HK-2 (cell line): ENCODE results near the gene NDUFS6.
"Not testable (repeated sequence)": the region's sequence is repeated elsewhere in the genome, so short reads cannot be mapped to it uniquely, and the experiment has no call there.

Source experiments
- DNase-seq: peaks from one replicate; pipeline ENCODE4 v3.0.0-alpha.2; 2018; ENCODE audit not compliant: unreplicated experiment

Gene NDUFS6

DNA sequence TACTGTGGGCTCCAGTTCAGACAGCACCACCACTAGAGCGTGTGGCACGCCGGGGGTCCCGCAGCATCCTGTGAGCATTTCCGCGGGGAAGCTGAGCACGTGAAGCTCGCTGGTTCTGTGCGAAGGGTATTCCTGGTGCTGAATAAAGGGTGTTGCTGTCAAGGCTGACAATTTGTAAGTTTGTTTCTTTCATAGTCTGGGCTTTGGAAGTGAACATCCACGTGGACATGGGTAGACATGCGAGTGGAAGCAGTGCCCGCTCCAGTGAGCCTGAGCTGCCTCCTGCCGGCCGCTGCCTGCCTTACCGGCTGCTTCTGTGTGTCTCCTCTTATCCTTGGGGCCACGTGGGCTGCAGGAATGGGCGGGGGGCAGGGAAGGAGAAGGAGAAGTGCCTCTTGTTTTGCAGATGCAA is 14.7 kb downstream of the NDUFS6 start:
- no peak for DNase-seq

DNA sequence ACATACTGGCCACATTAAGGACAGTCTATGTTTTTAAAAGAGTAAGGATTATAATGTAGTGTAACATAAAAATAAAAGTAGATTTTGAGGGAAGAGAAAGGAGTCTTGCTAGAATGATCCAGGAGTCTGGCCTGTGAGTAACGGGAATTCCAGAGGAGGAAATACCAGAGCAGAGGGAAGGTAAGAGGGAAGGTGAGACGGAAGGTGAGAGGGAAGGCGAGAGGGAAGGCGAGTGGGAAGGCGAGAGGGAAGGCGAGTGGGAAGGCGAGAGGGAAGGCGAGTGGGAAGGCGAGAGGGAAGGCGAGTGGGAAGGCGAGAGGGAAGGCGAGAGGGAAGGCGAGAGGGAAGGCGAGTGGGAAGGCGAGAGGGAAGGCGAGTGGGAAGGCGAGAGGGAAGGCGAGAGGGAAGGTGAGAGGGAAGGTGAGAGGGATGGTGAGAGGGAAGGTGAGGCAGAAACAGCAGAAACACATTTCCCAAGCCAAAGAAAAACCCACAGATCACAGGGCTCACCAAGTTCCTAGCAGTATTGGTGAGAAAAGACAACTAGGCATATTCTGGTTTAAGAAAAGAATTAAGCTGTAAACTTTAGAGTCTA is 15.4 kb downstream of the NDUFS6 start:
- not testable (repeated sequence) for DNase-seq

DNA sequence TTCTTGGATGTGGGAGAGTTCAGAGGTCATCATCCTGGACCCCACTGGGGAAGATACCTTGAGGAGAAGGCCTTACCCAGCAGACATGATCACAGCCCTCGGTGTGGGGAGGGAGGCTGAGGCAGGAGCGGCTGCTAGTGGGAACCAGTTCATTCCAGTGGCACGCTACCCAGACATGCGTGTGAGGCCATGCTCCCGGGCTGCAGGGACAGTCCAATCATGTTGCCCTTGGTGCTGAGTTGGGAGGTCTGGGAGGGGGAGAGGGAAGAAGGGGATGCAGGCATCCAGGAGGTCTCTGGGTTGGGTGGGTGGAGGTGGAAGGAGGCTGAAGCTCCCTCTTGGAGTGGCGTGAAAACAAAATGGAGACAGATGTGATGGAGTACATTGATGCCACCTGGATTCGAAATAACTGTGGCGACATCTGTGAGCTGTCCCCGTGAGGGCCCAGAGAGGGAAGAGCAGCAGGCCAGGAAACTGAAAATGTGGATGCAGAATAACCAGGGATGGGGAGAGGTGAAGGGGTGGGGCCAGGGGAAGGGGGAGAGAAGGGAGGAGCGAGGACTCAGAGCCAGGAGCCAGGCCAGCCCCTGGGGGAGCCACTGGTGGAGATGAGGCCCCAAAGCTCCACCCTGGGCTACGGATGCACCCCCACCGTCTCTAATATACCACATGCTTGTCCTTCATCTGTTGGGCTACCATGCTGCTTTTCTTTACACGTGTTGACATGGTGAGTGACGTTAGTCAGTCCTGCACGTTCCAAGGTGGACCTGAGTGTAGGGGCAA is 16.2 kb downstream of the NDUFS6 start:
- no peak for DNase-seq

DNA sequence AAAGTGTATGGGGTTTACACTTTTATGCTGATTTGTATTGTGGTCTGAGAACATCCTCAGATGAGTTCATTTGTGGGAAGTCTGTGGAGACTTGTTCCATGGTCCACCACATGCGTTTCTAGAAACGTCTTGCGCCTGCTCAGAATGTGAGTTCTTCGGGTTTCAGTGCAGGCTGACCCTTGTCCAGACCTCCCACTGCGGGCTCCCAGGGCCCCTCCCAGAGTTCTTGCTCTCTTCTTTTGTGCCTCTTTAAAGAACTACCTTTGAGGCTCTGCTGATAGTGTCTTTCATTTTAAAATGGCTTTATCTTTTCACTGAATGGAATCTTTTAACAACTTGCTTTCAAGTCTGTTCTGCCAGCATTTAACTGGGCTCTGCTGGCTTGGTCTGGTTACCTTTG is 17.6 kb downstream of the NDUFS6 start:
- no peak for DNase-seq

DNA sequence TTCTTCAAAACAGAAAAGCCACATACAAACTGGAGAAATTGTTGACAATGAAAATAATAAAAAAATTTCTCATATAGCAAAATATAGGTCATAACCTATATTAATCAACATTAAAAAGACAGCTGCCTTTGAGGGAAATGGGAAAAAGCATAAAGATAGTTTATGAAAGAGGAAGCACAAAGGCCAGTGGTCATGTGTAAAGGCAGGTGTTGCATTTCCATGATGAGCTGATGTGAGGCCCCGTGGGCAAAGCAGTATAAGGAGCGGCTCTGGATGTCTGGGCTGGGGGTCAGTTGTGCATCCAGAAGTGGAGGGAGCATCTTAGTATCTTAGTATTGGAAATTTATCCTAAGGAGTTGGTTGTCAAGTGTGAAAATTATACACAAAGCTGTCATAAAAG is 18.3 kb downstream of the NDUFS6 start:
- DNase-seq: no peak

DNA sequence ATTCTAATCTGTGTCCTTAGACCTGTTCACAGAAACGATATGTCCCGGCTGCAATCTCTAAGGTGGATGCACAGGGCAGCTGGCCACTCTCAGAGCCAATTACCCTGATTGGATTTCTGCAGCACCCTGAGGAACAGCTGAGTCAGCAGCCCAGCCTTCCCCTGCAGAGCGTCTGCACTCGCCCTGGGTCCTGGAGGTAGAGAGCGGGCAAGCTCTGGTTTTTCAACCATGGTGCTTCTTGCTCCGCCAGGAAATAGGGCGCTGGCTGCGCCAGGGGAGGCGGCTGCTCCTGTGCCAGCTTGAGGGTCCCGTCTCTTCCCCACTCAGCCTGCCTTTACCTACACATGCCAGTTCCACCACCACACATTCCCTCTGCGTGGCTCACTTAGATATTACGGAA is 19.2 kb downstream of the NDUFS6 start:
- DNase-seq: no peak

DNA sequence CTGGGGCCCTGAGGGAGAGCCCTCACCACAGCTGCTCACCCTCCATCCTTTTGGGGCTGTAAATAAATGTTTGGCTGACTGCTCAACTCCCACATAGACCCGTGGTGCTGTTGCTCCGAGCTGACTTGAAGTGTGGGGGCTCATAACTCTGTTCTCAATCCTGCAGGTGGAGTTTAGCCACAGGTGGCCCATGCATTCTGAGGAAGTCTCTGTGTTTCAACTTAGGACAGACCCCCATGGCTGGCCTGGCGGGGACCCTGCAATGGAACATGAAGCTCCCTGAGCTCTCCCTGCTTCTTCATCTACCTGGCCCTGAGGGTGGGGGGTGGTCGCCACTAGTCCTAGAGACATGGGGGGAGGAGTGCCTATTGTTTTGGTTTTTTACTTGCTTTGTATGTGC is 19.7 kb downstream of the NDUFS6 start:
- no peak for DNase-seq

DNA sequence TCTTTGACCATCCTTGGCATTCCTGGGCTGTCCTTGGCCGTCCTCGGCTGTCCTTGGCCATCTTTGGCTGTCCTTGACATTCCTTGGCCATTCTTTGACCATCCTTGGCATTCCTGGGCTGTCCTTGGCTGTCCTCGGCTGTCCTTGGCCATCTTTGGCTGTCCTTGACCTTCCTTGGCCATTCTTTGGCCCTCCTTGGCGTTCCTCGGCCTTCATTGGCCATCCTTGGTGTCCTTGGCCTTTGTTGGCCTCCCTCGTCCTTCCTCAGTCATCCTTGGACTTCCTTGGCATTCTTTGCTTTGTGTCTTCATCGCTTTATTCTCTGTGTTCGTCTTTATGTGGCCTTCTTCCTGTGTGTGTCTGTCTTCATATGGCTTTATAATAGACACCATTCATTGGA is 20.7 kb downstream of the NDUFS6 start:
- no peak for DNase-seq

DNA sequence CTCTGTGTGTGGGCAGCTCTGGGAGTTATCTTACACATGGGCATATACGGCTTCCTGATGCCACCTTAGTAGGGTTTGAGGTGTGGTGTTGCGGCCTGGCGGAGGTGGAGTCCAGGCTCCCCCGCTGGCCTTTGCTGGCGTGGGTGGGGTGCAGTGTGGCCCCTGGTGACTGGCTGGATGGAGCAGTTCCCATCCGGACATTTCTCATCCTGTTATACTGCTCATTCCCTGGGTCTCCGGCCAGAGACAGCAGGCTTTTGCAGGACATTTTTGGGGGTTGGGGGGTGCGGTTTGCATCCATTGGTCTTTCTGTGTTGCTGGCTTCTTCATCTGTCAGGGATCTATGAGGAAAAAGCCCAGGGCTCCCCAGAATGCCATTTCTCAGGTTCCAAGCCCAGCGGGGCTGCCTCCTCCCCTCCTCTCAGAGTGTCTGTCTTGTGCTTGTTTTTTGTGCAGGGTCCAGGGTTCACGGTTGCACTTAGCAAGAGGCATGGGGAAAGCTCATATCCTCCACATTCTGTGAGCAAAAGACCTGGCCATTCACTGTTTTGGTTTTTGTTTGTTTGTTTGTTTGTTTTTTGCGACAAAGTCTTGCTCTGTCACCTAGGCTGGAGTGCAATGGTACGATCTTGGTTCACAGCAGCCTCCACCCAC is 22.3 kb downstream of the NDUFS6 start:
- no peak for DNase-seq

DNA sequence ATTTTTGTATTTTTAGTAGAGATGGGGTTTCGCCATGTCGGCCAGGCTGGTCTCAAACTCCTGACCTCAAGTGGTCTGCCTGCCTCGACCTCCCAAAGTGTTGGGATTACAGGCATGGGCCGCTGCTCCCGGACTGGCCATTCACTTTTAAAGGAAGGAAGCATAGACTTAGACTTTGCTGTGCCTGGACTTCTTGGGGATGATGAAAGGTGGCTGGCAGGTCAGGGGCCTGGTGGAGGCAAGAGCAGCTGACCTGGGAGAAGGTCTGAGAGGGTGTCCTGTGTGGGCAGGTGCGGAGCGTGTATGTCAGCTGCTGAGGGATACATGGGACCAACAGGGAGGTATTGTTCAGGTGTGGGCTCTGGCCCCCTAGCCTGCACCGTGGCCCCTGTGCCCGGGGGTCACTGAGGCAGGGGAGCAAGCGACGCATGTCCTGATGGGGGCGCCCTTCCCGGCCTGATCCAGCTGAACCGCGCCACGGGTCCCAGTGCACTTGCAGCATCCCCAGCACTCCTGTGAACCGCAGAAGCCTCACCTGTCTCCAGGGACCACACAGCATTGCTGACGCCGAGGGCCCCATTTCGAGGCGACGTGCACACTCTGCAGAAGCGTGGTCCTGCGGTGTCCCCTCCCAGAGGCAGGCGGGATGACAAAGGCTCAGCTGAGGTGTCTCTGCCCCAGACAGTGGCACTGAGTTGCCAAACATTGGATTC is 23.1 kb downstream of the NDUFS6 start:
- DNase-seq: no peak

DNA sequence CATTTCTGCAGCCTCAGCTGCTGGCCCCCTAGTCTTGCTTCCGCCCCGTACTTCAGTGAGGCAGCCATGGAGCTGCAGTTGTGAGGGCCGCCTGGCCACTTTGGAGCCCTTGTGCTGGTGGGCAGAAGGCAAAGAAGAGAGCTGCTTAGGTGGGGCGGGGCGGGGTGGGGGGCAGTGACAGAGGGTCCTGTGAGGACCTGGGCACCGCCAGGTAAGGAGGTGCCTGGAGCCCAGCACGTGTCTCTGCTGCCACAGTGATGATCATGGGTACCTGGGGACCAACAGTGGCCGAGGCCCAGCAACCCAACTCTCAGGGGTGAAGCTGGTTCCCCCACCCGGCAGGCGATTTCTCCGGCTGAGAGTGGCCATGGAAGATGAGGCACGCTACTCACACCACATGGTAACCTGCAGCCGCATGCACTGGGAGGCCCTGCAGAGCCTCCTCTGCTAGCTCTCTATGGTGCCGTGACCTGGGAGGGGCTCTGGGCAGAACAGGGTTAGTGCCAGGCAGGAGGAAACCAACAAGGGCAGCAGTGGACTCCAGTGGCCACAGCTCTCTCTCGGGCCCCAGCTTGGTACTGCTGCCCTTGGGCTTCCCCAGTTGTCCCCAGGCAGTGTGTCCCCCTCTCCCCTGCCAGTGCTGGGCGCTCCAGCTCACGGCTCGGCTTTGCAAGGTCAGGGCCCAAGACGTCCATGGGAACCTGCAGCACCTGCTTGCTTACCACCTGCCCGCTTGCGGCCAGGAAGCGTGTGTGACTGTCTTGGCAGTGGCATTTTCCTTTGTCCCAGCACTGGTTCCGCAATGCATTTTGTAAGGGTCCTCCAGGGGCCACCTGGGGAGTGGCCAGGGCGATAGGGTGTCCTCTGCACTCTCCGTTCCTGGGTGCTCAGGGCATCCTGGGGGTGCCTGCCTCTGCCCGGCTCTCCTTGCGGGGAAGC is 24.0 kb downstream of the NDUFS6 start:
- no peak for DNase-seq

DNA sequence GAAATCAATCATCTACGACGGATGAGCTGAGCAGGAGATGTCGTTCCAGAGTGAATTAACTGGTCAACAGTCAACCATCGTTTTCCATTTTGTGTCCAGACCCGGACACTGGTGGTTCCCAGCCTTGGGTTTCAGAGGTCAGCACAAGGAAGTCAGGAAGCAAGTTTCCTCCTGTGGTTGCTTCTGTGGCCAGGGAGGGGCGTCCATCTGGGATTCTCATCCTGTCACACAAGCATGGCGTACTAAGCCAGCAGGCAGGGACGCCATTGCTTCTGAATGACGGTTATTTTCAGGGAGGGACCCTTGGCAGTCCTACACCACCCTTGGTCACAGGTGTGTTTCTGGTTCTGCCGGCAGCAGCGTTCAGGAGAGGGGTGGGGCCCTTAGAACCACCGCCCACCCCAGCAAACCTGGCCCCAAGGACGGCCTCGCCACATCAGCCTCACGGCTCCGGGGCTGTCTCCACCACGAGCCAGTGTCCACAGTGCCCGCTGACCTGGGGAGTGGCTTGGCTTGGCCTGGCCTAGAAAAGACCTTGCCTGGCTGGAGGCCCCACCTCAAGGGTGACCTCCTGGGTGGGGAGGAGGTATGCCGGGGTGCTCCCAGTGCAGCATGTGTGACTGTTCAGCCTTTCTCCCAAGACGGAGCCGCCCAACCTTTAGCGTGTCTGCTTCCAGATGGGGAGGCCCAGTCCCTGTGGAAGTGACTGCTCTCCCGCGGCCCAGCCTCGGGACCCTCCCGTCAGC is 25.2 kb downstream of the NDUFS6 start:
- no peak for DNase-seq

DNA sequence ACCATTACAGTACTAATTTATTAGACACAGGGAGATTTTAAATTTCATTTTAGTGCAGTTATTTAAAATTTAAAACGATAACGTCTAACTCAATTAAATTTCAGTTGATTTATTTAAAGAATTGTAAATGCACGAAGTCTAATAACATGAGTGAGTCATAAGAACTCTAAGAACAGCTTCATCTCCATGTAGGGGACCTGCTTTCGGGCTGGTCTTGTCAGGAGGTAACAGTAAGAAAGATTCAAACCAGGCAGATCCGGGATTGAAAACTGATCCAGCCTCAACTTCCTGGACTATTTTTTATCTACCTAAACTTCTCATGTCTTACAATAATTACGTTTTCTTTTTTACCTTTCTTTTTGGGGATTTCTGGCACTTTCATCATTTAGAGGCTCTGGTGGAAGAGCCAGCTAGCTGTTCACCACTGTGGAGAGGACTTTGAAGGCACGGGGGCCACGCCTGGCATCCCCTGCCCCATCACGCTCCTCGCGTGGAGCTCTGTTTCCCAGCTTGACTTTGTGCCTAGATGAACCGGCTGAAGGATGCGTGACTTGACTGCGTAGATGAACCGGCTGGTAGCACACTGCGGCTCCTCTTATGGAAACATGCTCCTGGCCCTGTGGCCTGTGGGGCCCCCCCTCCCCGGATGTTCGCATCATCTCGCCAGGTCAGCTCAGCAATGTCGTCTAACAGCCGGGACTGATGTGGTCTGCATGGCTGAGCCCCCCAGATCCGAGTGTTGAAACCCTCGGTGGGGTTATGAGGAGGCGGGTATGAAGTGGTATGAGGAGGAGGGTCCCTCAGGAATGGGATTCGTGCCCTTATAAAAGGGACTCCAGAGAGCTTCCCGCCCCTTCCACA is 26.0 kb downstream of the NDUFS6 start:
- no peak for DNase-seq

DNA sequence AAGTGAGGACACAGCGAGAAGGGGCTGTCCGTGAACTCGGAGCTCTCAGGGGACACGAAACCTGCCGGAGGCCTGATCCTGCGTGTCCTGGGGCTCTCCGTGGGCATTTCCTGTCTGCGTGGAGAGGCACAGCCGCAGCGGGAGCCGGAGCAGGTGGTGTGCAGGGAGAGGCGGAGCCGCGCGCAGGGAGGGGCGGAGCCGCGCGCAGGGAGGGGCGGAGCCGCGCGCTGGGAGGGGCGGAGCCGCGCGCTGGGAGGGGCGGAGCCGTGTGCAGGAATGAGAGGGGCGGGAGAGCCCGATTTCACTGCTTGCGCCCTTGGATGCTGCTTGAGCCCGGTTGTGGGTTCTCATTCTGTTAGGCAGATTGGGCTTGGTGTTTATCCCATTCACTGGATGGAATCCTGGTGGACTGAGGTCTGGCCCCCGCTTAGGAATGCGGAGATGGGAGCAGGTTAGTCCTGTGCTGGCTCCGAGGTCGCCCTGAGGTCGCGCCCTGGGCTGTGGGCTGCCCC is 26.7 kb downstream of the NDUFS6 start:
- DNase-seq: no peak

DNA sequence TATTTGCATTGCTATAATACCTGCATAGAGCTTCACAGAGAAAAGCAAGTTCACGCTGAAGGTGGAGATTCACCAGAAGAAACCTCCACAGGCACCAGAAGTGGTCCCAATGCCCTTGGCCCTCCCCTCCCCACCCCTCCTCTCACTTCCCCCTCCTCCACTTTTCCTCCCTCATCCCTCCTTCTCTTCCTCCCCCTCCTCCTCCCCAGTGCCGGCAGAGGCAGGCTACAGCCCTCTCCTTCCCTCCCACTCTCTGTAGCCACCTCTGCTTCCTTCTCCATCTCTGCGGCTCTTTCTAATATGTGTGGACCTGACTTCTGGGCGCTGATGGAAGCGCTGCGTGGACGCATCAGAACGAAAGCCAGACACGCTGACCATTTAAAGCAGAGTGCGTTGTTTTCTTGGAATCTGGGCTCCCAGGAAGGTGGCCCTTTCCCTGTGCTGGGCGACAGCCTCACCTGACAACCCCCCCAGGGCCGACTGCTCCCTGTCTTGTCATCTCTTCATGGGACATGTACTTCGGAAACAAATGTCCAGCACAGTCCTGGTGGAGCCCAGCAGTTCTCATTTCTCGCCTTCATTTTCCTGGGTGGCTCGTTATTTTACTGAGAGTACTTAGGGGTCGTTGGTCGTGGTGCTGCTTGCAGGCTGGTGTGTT is 29.5 kb downstream of the NDUFS6 start:
- no peak for DNase-seq

DNA sequence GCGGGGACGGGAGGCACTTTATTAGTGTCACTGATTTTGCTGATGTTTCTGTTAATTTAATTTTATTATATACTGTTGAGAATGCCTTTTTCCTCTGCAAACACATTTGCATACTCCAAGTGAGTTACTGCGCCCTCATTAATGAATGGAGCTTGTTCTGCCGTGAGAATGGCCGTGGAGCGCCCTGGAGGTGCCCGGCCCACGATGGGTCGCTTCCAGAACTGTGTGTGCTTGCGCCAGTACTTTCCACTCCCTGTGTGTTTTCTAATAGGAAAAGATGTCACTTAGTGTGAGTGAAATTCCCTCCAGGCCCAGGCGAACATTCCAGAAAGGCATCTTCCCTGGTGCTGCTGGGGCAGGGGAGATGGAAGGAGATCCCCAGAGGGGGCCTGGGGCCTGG is 30.1 kb downstream of the NDUFS6 start:
- no peak for DNase-seq

DNA sequence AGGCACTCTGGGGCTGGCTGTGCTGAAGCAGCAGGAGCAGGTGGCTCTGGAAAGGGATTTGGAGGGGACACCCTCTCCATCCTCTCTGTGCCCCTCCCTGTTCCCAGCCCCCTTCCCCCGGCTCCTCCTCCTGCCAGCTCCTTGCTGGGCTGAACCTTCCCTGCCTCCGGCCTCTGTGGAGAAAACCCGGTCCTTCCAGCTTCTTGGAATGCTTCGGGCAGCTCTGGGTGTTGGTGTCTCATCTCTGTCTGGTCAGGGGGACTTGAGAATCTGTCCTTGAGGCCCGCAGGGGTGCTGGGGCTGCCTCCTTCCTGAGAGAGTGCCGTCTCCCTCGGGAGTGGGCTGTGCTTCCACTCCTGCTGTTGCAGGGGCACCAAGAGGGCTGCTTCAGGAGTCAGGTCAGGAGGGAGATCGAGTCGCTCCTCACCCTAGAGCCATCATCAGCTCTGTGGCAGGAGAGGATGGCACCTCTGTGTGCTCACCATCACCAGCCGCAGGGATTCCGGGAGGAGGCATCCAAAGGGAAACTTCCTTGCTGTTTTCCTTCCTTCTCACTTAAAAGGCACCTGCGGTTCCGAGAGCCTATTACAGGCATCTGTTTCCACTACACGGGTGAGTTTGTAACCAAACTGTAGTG is 30.6 kb downstream of the NDUFS6 start:
- no peak for DNase-seq

DNA sequence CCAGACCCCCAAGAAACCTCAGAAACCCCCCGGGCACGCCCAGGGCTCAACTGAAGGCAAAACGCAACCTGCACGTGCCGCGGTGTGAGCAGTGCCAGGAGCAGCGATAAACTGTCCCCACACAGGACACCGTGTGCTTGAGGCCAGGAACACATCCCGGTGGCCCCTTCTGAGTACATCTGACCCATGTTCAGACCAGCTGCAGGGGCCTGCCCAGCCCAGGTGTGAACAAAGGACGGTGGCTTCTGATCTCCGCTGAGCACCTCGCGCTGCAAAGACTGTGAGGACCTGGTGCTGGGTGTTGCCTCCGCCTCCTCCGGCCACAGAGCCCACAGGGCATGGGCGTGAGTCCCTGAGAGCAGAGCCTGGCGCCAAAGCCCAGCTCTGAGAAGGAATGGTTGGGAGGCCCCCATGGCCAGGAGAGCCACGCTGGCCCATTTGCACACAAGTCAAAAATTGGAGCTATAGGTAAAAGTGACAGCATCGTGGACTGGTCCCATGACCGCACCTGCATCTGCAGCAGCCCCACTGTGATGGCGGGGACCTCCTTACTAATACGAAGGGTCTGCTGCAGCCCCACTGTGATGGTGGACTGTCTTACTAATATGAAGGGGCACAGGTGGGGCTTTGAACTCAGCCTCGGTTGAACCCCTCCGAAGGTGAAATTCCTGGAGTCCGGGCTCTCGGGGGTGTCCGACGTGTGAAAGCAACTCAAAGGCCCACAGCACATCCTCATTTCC is 31.5 kb downstream of the NDUFS6 start:
- no peak for DNase-seq
